Iris pigment epithelial cell (primary cell): Measurements from ENCODE around the gene NPC2.
"Not testable (repeated sequence)": the region's sequence is repeated elsewhere in the genome, so short reads cannot be mapped to it uniquely, and the experiment has no call there.

Source experiments
- DNase-seq: peaks from one replicate; pipeline ENCODE4 v3.0.0-alpha.2; 2011; ENCODE audit warnings: low read depth

NPC2 gene

GRCh38 chr14:74469548-74470518 is 23.3 kb downstream of the NPC2 start:
- no peak for DNase-seq

- DNase-seq = no peak
Measured at GRCh38 chr14:74468513-74468912, 24.6 kb downstream of the NPC2 start.

GRCh38 chr14:74465335-74465734 is 27.8 kb downstream of the NPC2 start:
- DNase-seq = no peak

GRCh38 chr14:74464785-74465184 is 28.3 kb downstream of the NPC2 start:
- DNase-seq = no peak

- no peak for DNase-seq
Measured at GRCh38 chr14:74463697-74464096, 29.4 kb downstream of the NPC2 start.

- no peak for DNase-seq
Measured at GRCh38 chr14:74462993-74463392, 30.1 kb downstream of the NPC2 start.

- no peak for DNase-seq
Measured at GRCh38 chr14:74459976-74460375, 33.1 kb downstream of the NPC2 start.

GRCh38 chr14:74459289-74459946 is 33.7 kb downstream of the NPC2 start:
- DNase-seq = peak; percentile 76

- DNase-seq = no peak
Measured at GRCh38 chr14:74457565-74457895, 35.6 kb downstream of the NPC2 start.

GRCh38 chr14:74456684-74457564 is 36.2 kb downstream of the NPC2 start:
- no peak for DNase-seq

- DNase-seq = not testable (repeated sequence)
Measured at GRCh38 chr14:74454397-74454796, 38.7 kb downstream of the NPC2 start.

GRCh38 chr14:74444866-74445265 is 48.2 kb downstream of the NPC2 start:
- DNase-seq = peak; percentile 3

- DNase-seq = no peak
Measured at GRCh38 chr14:74442757-74443156, 50.3 kb downstream of the NPC2 start.

- no peak for DNase-seq
Measured at GRCh38 chr14:74441113-74441512, 52.0 kb downstream of the NPC2 start.

GRCh38 chr14:74438351-74438915 is 54.7 kb downstream of the NPC2 start:
- peak; percentile 3 for DNase-seq

GRCh38 chr14:74437496-74438053 is 55.5 kb downstream of the NPC2 start:
- DNase-seq = peak; percentile 10

- DNase-seq = no peak
Measured at GRCh38 chr14:74434294-74434693, 58.8 kb downstream of the NPC2 start.

- no peak for DNase-seq
Measured at GRCh38 chr14:74429991-74430390, 63.1 kb downstream of the NPC2 start.
